Ovary (tissue), 9 donors: ENCODE results near the gene BLACAT1. TPM values are rescaled to one million over a fixed set of nuclear protein-coding genes. Genes with fewer than 3 reads are reported as not detected.

Source experiments
- DNase-seq, 5 donors: peaks; one replicate each; pipeline ENCODE4 v3.0.0-alpha.2; 2019 to 2020
- H3K27ac ChIP-seq, 2 donors: fragments of 200-600 bp; one replicate each; pipeline versions ENCODE4 v1.5.1 to v1.8.0; 2019 to 2022
- H3K27me3 ChIP-seq: fragments of 200-600 bp; one replicate; pipeline ENCODE4 v1.8.0; 2022
- H3K36me3 ChIP-seq: fragments of 200-600 bp; sonication (generic); one replicate; pipeline ENCODE4 v1.5.1; 2019
- H3K4me1 ChIP-seq: one replicate; pipeline ENCODE4 v1.8.1; 2013; ENCODE audit warnings: mild to moderate bottlenecking, moderate library complexity; ENCODE audit not compliant: insufficient read depth
- H3K4me3 ChIP-seq: fragments of 200-600 bp; sonication (generic); one replicate; pipeline ENCODE4 v1.5.1; 2017
- H3K9me3 ChIP-seq, 2 donors: fragments of 200-600 bp in 1 of 2; sonication (generic) in 1 of 2; one replicate each; pipeline versions ENCODE4 v1.5.1 to v1.8.1; 2013 to 2019; ENCODE audit warnings: mild to moderate bottlenecking in 1 of 2, moderate library complexity in 1 of 2
- CTCF ChIP-seq, 3 donors: fragments of 450-650 bp in 2 of 3; fragments of 200-600 bp in 1 of 3; IDR thresholded peaks; one replicate each; pipeline versions ENCODE4 v1.5.1 to v1.8.0; 2016 to 2022; ENCODE audit warnings: antibody characterized with exemption in 3 of 3, mild to moderate bottlenecking in 1 of 3
- EP300 ChIP-seq: sonication (generic); formaldehyde crosslinking; IDR thresholded peaks from one replicate; pipeline ENCODE4 v1.6.1; 2017; ENCODE audit warnings: antibody characterized with exemption
- POLR2A ChIP-seq: fragments of 450-650 bp; IDR thresholded peaks from one replicate; pipeline ENCODE4 v1.6.1; 2017; ENCODE audit warnings: antibody characterized with exemption, mild to moderate bottlenecking, moderate library complexity
- WGBS, 3 donors: extraction: QIAGEN DNeasy Blood & Tissue Kit in 1 of 3; methylation state at CpG; one replicate each; pipeline versions ENCODE4 v1.1.5 to v1.1.7; 2013 to 2017; 5-methylcytosine and 5-hydroxymethylcytosine counted together
- intact Hi-C, 4 donors: fragments of 100-400 bp; cut with DNase I; formaldehyde crosslinking; loops; one replicate each; pipeline versions ENCODE4 v1.11.0 to v1.15.1; 2022 to 2023
- polyA plus RNA-seq, 2 donors: library from polyadenylated mRNA; stranded (reverse); fragments of 200-250 nt in 1 of 2; fragments of 350-450 nt in 1 of 2; fragmentation: Illumina TruSeq in 1 of 2; extraction: RNeasy Lipid Tissue Mini Kit (QIAGEN cat#74804) in 1 of 2; gene quantifications; one replicate each; pipeline ENCODE4 v1.2.3, GENCODE V29; 2013 to 2014
- total RNA-seq, 7 donors: library from RNA; depleted of rRNA in 2 of 7; stranded (reverse); fragments of >200 nt in 2 of 7; fragmentation: NEBNext Ultra II Directional in 3 of 7; extraction: Animal tissue kit (Norgen Biotek cat#: 25700) in 3 of 7; gene quantifications; one replicate each; pipeline versions ENCODE4 v1.1.0 to v1.2.4, GENCODE V29; 2016 to 2023
- donor health status: DM: no; HTN: no; CAD: no; lungs with moderate emphysema.
- donor health status: DM: no; HTN: no; CAD: no.
- donor health status: Bipolar disorder and iron deficiency.
- donor health status: DM: yes; HTN: yes; CAD: no.
- donor health status: DM: no; HTN: no; CAD: no.
- donor health status: DM: yes; HTN: yes; CAD: no.

BLACAT1 gene
- total and polyA plus RNA-seq, 9 donors = 0.08 to 2.1 (median 0.51) TPM

- no peak overlapping the region for H3K27ac ChIP-seq
- no peak for DNase-seq
- TF ChIP-seq CTCF (IDR thresholded peaks at IDR 0.05) (no peak), EP300 (no peak), POLR2A (no peak)
- H3K27me3 ChIP-seq = no peaks in the 10 kb centered on the region
- intact Hi-C loops = no loop called here
- WGBS, 3 donors = 76 to 83% (median 80%) methylated on average over 12 of the region's 12 CpGs
- H3K4me3 ChIP-seq = no peak overlapping the region
- no peaks in the 10 kb centered on the region for H3K9me3 ChIP-seq
- H3K36me3 ChIP-seq = no peaks in the 10 kb centered on the region
- H3K4me1 ChIP-seq = peaks cover 21% of the 10 kb centered on the region
These were observed 13.7 kb downstream of the BLACAT1 start for GRCh38 chr1:205442051-205442725.

GRCh38 chr1:205441716-205442050 lies 14.2 kb downstream of the BLACAT1 start:
- H3K4me1 ChIP-seq = peaks cover 21% of the 10 kb centered on the region
- H3K27me3 ChIP-seq = no peaks in the 10 kb centered on the region
- intact Hi-C loops = no loop called here
- no peaks in the 10 kb centered on the region for H3K9me3 ChIP-seq
- peak in 1 of 5 donors; percentile 27 for DNase-seq
- no peaks in the 10 kb centered on the region for H3K36me3 ChIP-seq
- H3K4me3 ChIP-seq = no peak overlapping the region
- 54 to 67% (median 64%) methylated on average over 3 of the region's 3 CpGs for WGBS, 3 donors
- no peak overlapping the region for H3K27ac ChIP-seq
- TF ChIP-seq CTCF (IDR thresholded peaks at IDR 0.05) = no peak
- TF ChIP-seq EP300 = no peak
- TF ChIP-seq POLR2A = no peak

GRCh38 chr1:205441318-205441633 lies 14.6 kb downstream of the BLACAT1 start:
- Histone ChIP-seq H3K27me3 (no peaks in the 10 kb centered on the region), H3K4me1 (peaks cover 21% of the 10 kb centered on the region), H3K27ac (peak overlapping the region in 1 of 2 donors; percentile 16), H3K4me3 (no peak overlapping the region), H3K9me3 (no peaks in the 10 kb centered on the region), H3K36me3 (no peaks in the 10 kb centered on the region)
- no peak for DNase-seq
- WGBS, 3 donors = 87 to 92% (median 91%) methylated on average over 6 of the region's 6 CpGs
- intact Hi-C loops = no loop called here
- TF ChIP-seq POLR2A = no peak
- TF ChIP-seq CTCF (IDR thresholded peaks at IDR 0.05) = no peak
- TF ChIP-seq EP300 = no peak

- H3K36me3 ChIP-seq = no peaks in the 10 kb centered on the region
- peak in 4 of 5 donors; percentile 57 to 70 (median 68) for DNase-seq
- peaks cover 21% of the 10 kb centered on the region for H3K4me1 ChIP-seq
- peak overlapping the region in 1 of 2 donors; percentile 16 for H3K27ac ChIP-seq
- no peak overlapping the region for H3K4me3 ChIP-seq
- intact Hi-C loops = no loop called here
- H3K27me3 ChIP-seq = no peaks in the 10 kb centered on the region
- TF ChIP-seq EP300 = no peak
- TF ChIP-seq POLR2A = no peak
- no peak for TF ChIP-seq CTCF (IDR thresholded peaks at IDR 0.05)
- no peaks in the 10 kb centered on the region for H3K9me3 ChIP-seq
- 65 to 70% (median 70%) methylated on average over 15 of the region's 15 CpGs for WGBS, 3 donors
These were observed 15.1 kb downstream of the BLACAT1 start for GRCh38 chr1:205440476-205441317.
